ENCODE data around the gene SCT. TPM values are rescaled to one million over a fixed set of nuclear protein-coding genes. Genes with fewer than 3 reads are reported as not detected.

Gene SCT
- total and polyA plus RNA-seq, 8 donors: 0.95 to 3.1 TPM; not detected in 6

DNA sequence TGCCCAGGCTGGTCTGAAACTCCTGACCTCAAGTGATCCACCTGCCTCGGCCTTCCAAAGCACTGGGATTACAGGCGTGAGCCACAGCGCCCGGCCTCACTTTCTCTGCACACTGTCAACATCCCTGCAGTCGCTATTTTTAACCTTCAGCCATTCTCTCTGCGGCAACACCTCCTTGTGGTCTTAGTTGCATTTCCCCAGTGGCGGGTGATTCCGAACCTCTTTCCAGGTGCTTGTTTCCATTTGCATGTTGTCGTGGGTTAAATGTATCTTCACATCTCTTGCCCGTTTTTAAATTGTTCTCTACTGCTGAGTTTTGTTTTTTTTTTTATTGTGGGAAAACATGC lies 2.2 kb upstream of the SCT start:
- Histone ChIP-seq H3K4me3 (no peak overlapping the region), H3K4me1 (peaks cover 26 to 41% (median 32%) of the 10 kb centered on the region in 4 donors), H3K27me3 (peaks cover 0 to 34% (median 29%) of the 10 kb centered on the region in 3 donors), H3K36me3 (peaks cover 0 to 6% (median 0%) of the 10 kb centered on the region in 4 donors), H3K27ac (peak overlapping the region in 2 of 5 donors; percentile 35 to 70), H3K9me3 (no peaks in the 10 kb centered on the region)
- intact Hi-C loops (cut with DNase I; ENCODE audit: low total_unique reads): no loop called here
- peak in 1 of 2 donors; percentile 62 for DNase-seq
- TF ChIP-seq POLR2AphosphoS5 (IDR thresholded peaks at IDR 0.05): no peak
- TF ChIP-seq, protein P1, sequence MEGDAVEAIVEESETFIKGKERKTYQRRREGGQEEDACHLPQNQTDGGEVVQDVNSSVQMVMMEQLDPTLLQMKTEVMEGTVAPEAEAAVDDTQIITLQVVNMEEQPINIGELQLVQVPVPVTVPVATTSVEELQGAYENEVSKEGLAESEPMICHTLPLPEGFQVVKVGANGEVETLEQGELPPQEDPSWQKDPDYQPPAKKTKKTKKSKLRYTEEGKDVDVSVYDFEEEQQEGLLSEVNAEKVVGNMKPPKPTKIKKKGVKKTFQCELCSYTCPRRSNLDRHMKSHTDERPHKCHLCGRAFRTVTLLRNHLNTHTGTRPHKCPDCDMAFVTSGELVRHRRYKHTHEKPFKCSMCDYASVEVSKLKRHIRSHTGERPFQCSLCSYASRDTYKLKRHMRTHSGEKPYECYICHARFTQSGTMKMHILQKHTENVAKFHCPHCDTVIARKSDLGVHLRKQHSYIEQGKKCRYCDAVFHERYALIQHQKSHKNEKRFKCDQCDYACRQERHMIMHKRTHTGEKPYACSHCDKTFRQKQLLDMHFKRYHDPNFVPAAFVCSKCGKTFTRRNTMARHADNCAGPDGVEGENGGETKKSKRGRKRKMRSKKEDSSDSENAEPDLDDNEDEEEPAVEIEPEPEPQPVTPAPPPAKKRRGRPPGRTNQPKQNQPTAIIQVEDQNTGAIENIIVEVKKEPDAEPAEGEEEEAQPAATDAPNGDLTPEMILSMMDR (IDR thresholded peaks at IDR 0.05): peak in 1 of 7 experiments; percentile 13
- 43 to 51% (median 51%) methylated on average over 10 of the region's 10 CpGs for WGBS, 5 donors

DNA sequence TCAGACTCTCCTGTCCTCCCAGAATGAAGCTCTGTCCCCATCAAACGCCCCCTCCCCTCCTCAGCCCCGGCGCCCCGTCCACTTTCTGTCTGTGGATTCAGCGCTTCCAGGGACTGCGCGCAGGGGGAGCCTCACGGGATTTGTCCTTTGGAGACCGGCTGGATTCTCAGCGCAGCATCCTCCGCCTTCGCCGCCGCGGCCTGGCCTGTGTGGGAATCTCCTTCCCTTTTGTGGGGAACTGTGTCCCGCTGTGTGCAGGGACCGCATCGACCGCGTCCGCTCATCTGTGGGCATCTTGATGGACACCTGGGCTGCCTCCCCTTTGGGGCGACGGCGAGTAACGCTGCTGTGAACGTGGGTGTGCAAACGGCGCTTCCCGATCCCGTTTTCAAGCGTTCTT lies 1.1 kb upstream of the SCT start:
- TF ChIP-seq, protein P1 (IDR thresholded peaks at IDR 0.05): no peak
- TF ChIP-seq EP300 (IDR thresholded peaks at IDR 0.05): no peak
- TF ChIP-seq POLR2A (IDR thresholded peaks at IDR 0.05): no peak
- no peak for TF ChIP-seq POLR2AphosphoS5 (IDR thresholded peaks at IDR 0.05)
- H3K9me3 ChIP-seq: no peaks in the 10 kb centered on the region
- peak in 1 of 2 donors; percentile 6 for DNase-seq
- 93 to 96% (median 95%) methylated on average over 31 of the region's 31 CpGs for WGBS, 5 donors
- H3K27ac ChIP-seq: peak overlapping the region in 2 of 5 donors; percentile 12 to 70
- no peak overlapping the region for H3K4me3 ChIP-seq
- peaks cover 0 to 10% (median 1%) of the 10 kb centered on the region in 4 donors for H3K36me3 ChIP-seq
- H3K4me1 ChIP-seq: peaks cover 27 to 47% (median 35%) of the 10 kb centered on the region in 4 donors
- intact Hi-C loops (cut with DNase I; ENCODE audit: low total_unique reads): no loop called here
- H3K27me3 ChIP-seq: peaks cover 0 to 45% (median 29%) of the 10 kb centered on the region in 3 donors

DNA sequence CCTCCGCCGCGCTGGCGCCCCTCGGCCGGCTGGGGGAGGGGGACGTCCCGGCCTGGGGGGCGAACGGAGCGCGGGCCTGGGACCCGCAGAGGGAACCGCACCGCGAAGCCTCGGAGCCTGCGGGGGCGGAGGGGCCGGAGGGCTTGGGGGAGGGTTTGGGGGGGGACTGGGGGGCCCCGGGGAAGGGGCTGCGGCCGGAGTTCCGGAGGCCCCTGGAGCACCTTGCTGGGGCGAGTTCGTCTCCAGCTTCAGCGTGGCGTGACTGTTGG lies 261 bp upstream of the SCT start:
- Histone ChIP-seq H3K4me1 (peaks cover 27 to 47% (median 35%) of the 10 kb centered on the region in 4 donors), H3K4me3 (no peak overlapping the region), H3K9me3 (no peaks in the 10 kb centered on the region), H3K36me3 (peaks cover 0 to 14% (median 3%) of the 10 kb centered on the region in 4 donors), H3K27me3 (peaks cover 0 to 45% (median 29%) of the 10 kb centered on the region in 3 donors), H3K27ac (peak overlapping the region in 1 of 5 donors; percentile 24)
- WGBS, 5 donors: 23 to 85% (median 52%) methylated on average over 4 to 28 of the region's 28 CpGs
- intact Hi-C loops (cut with DNase I; ENCODE audit: low total_unique reads): no loop called here
- DNase-seq: no peak
- TF ChIP-seq EP300 (IDR thresholded peaks at IDR 0.05) (no peak), POLR2AphosphoS5 (IDR thresholded peaks at IDR 0.05) (no peak), POLR2A (IDR thresholded peaks at IDR 0.05) (no peak)
- TF ChIP-seq, protein P1 (IDR thresholded peaks at IDR 0.05): no peak

DNA sequence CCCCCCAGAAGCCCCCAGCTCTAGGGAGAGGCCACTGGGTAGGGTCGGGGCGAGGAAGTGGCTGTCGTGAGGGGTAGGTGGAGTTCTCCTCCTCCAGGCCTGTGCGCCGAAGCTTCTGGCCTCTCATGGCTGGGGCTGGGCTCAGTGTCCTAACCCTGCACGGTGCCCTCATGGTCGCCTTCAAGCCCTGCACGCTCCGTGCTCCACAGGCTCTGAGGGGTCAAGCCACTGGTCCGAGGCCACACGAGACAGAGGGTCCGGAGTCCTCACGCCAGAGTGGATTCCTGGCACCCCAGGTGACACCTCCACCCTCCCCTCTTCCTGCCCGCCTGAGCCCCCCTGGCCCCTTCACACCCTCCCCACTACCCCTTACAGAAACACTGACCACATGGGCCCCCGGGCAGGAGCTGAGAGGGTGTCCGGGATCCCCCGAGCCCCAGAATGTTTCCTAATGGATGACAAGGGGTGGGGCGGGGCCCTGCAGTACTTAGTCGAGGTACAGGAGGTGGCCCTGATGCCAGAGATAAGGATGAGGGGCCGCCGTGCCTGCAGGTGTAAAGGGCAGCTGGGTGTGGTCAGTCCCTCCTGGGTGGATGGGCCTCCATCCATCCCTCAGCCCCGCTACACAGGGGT lies 1.2 kb downstream of the SCT start:
- H3K27me3 ChIP-seq: peaks cover 0 to 45% (median 29%) of the 10 kb centered on the region in 3 donors
- H3K9me3 ChIP-seq: no peaks in the 10 kb centered on the region
- H3K4me1 ChIP-seq: peaks cover 27 to 53% (median 35%) of the 10 kb centered on the region in 4 donors
- H3K27ac ChIP-seq: no peak overlapping the region
- no peak overlapping the region for H3K4me3 ChIP-seq
- peak in 1 of 2 donors; percentile 63 for DNase-seq
- WGBS, 5 donors: 41 to 80% (median 51%) methylated on average over 19 to 22 of the region's 22 CpGs
- TF ChIP-seq EP300 (IDR thresholded peaks at IDR 0.05) (no peak), POLR2A (IDR thresholded peaks at IDR 0.05) (no peak), POLR2AphosphoS5 (IDR thresholded peaks at IDR 0.05) (no peak)
- TF ChIP-seq, protein P1 (IDR thresholded peaks at IDR 0.05): no peak
- intact Hi-C loops (cut with DNase I; ENCODE audit: low total_unique reads): no loop called here
- peaks cover 0 to 25% (median 3%) of the 10 kb centered on the region in 4 donors for H3K36me3 ChIP-seq

All from stomach (tissue), 9 donors.